CD4-positive, alpha-beta T cell (primary cell): ENCODE results near the gene KRI1. TPM values are rescaled to one million over a fixed set of nuclear protein-coding genes. Genes with fewer than 3 reads are reported as not detected.

Experiments used
- ATAC-seq: fragments of 200-7000 bp; cut with Tn5 transposase; one replicate; pipeline ENCODE4 v1.10.0; 2022; ENCODE audit warnings: mild to moderate bottlenecking; ENCODE audit not compliant: poor library complexity
- CTCF ChIA-PET: fragments of 350-600 bp; sonication (Branson Sonifier 250); formaldehyde crosslinking; loops from one replicate; lab custom pipeline; 2021; ENCODE audit warnings: antibody characterized with exemption, inconsistent platforms; lab: Charles Lee
- POLR2A ChIA-PET: fragments of 350-600 bp; sonication (Branson Sonifier 250); formaldehyde crosslinking; loops from one replicate; lab custom pipeline; 2021; ENCODE audit warnings: antibody characterized with exemption, inconsistent platforms; lab: Charles Lee
- DNase-seq, 14 experiments: peaks; one replicate each; pipeline ENCODE4 v3.0.0-alpha.2; 2013 to 2020; ENCODE audit warnings: mixed read lengths in 2 of 14
- H3K27ac ChIP-seq, 2 donors: one replicate each; pipeline versions ENCODE4 v1.5.1 to v1.7.0; 2013; ENCODE audit warnings: low read length in 2 of 2, low read depth in 1 of 2, mild to moderate bottlenecking in 1 of 2
- H3K27me3 ChIP-seq, 2 experiments: 1 replicate in 1 of 2; 2 replicates in 1 of 2; pipeline versions ENCODE4 v1.6.1 to v1.7.0; 2013; ENCODE audit warnings: low read length in 2 of 2, control low read depth in 1 of 2, mild to moderate bottlenecking in 1 of 2, moderate library complexity in 1 of 2; ENCODE audit not compliant: insufficient read depth in 2 of 2, control insufficient read depth in 1 of 2
- H3K36me3 ChIP-seq: one replicate; pipeline ENCODE4 v1.6.1; 2013; ENCODE audit warnings: low read length, control low read depth; ENCODE audit not compliant: insufficient read depth
- H3K4me1 ChIP-seq: one replicate; pipeline ENCODE4 v1.6.1; 2013; ENCODE audit warnings: low read length, control low read depth; ENCODE audit not compliant: insufficient read depth
- H3K4me3 ChIP-seq: one replicate; pipeline ENCODE4 v1.5.1; 2013; ENCODE audit warnings: mild to moderate bottlenecking, low read length, moderate library complexity
- H3K9me3 ChIP-seq, 2 experiments: 1 replicate in 1 of 2; 2 replicates in 1 of 2; pipeline versions ENCODE4 v1.6.1 to v1.7.0; 2013; ENCODE audit warnings: low read length in 2 of 2, mild to moderate bottlenecking in 2 of 2, control low read depth in 1 of 2, moderate library complexity in 1 of 2; ENCODE audit not compliant: control insufficient read depth in 1 of 2, insufficient read depth in 1 of 2
- H3K27ac Mint-ChIP-seq: one replicate; pipeline ENCODE4 v1.8.0; 2020; ENCODE audit warnings: mixed read lengths
- H3K27me3 Mint-ChIP-seq: one replicate; pipeline ENCODE4 v1.8.0; 2021; ENCODE audit warnings: mixed read lengths
- H3K36me3 Mint-ChIP-seq: one replicate; pipeline ENCODE4 v1.8.0; 2021; ENCODE audit warnings: low read depth, mixed read lengths
- H3K4me1 Mint-ChIP-seq: one replicate; pipeline ENCODE4 v1.8.0; 2021; ENCODE audit warnings: low read depth, mixed read lengths
- H3K4me3 Mint-ChIP-seq: one replicate; pipeline ENCODE4 v1.8.0; 2020; ENCODE audit warnings: mild to moderate bottlenecking, mixed read lengths
- H3K9me3 Mint-ChIP-seq: one replicate; pipeline ENCODE4 v1.8.0; 2020; ENCODE audit warnings: mixed read lengths
- intact Hi-C, 2 experiments: fragments of 100-400 bp; cut with DNase I in 1 of 2; cut with micrococcal nuclease in 1 of 2; formaldehyde crosslinking; loops; one replicate each; pipeline versions ENCODE4 v1.15.1 to v1.9.0; 2023 to 2025; cut with DNase I, micrococcal nuclease
- microRNA-seq: library from miRNA; unstranded; fragments of <30 nt; microRNA quantifications from one replicate; pipeline ENCODE4 v1.2.0, GENCODE V29; 2021; ENCODE audit warnings: borderline microRNAs expressed, borderline replicate concordance
- total RNA-seq, 174 experiments: library from RNA in 2 of 174; stranded (reverse) in 2 of 174; gene quantifications; one replicate each; pipeline ENCODE4 v1.2.3 and lab custom pipeline; 2021 to 2026
- TF ChIP-seq, protein P1 (sequence below): fragments of 200-600 bp; IDR thresholded peaks from one replicate; pipeline ENCODE4 v1.8.0; 2022; ENCODE audit warnings: antibody characterized with exemption, mild to moderate bottlenecking

The KRI1 gene
- total RNA-seq, 2 experiments from 2014 or later: 36.8 to 39.6 TPM

DNA sequence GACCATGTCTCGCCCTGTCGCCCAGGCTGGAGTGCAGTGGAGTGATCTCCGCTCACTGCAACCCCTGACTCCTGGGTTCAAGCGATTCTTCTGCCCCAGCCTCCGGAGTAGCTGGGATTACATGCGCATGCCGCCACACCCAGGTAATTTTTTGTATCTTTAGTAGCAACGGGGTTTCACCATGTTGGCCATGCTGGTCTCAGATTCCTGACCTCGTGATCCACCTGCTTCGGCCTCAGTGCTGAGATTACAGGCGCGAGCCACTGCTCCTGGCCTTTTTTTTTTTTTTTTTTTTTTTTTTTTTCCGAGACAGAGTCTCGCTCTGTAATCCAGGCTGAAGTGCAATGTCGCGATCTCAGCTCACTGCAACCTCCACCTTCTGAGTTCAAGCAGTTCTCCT, 57.8 kb downstream of the KRI1 start:
- H3K9me3 Mint-ChIP-seq: no peaks in the 10 kb centered on the region
- H3K27ac Mint-ChIP-seq: no peak overlapping the region
- TF ChIP-seq, protein P1, sequence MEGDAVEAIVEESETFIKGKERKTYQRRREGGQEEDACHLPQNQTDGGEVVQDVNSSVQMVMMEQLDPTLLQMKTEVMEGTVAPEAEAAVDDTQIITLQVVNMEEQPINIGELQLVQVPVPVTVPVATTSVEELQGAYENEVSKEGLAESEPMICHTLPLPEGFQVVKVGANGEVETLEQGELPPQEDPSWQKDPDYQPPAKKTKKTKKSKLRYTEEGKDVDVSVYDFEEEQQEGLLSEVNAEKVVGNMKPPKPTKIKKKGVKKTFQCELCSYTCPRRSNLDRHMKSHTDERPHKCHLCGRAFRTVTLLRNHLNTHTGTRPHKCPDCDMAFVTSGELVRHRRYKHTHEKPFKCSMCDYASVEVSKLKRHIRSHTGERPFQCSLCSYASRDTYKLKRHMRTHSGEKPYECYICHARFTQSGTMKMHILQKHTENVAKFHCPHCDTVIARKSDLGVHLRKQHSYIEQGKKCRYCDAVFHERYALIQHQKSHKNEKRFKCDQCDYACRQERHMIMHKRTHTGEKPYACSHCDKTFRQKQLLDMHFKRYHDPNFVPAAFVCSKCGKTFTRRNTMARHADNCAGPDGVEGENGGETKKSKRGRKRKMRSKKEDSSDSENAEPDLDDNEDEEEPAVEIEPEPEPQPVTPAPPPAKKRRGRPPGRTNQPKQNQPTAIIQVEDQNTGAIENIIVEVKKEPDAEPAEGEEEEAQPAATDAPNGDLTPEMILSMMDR: no peak
- CTCF ChIA-PET: interaction anchor here (1.0 to 1.1 kb wide), 2 partner anchors 17 to 25 kb away, joined by 3 to 4 read pairs; no protein-coding TSS in a partner anchor
- peaks cover 8% of the 10 kb centered on the region for H3K27me3 Mint-ChIP-seq
- Histone ChIP-seq H3K4me1 (peaks cover 34% of the 10 kb centered on the region), H3K27ac (no peak overlapping the region), H3K9me3 (no peaks in the 10 kb centered on the region), H3K4me3 (no peak overlapping the region), H3K36me3 (no peaks in the 10 kb centered on the region), H3K27me3 (peaks cover 4 to 5% of the 10 kb centered on the region in 2 experiments)
- intact Hi-C loops: loop anchor here (5.0 to 10.0 kb wide), 2 partner anchors 147 to 189 kb away; partner anchors contain the start of gene ILF3 (in 1 of the 2)
- ATAC-seq: no peak
- POLR2A ChIA-PET: no interaction called here
- DNase-seq: no peak
- H3K4me3 Mint-ChIP-seq: no peak overlapping the region
- no peaks in the 10 kb centered on the region for H3K36me3 Mint-ChIP-seq
- peaks cover 12% of the 10 kb centered on the region for H3K4me1 Mint-ChIP-seq

DNA sequence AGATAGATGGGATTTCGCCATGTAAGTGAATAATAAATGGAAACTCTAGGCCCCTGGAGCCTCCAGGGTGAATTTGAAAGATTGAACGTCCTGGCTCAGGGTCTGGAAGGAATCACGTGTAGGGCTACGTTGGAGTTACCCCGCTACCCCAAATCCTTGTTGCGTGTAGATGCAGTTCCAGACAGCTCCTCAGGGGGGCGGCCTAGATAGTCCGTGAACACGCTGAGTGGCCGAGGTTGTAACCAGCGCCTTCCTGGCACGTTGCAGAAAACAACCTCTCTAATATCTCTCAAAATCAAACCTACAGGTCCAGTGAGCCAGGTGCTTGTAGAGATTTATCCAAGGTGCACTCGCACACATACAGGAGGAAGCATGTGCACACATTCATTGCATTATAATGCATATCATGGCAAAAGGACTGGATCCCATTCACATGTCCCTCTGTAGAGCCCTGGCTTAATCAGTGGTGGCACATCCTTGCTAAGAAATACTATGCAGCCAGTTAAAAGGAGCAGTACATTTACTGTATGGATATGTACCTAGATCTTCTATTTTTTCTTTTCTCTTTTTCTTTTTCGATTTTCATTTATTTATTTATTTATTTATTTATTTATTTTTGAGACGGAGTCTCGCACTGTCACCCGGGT, 60.1 kb downstream of the KRI1 start:
- H3K27ac Mint-ChIP-seq: peak overlapping the region; percentile 50
- peaks cover 15% of the 10 kb centered on the region for H3K4me1 Mint-ChIP-seq
- H3K36me3 ChIP-seq: no peaks in the 10 kb centered on the region
- ATAC-seq (peak; percentile 60), DNase-seq (peak; percentile 71 to 89 (median 80))
- no peaks in the 10 kb centered on the region for H3K36me3 Mint-ChIP-seq
- H3K4me3 Mint-ChIP-seq: peak overlapping the region; percentile 91
- H3K9me3 ChIP-seq: no peaks in the 10 kb centered on the region
- H3K27ac ChIP-seq: no peak overlapping the region
- POLR2A ChIA-PET: interaction anchor here (0.7 to 1.1 kb wide), 2 partner anchors 45 to 62 kb away, joined by 4 to 6 read pairs; partner anchors contain the start of gene CDKN2D
- H3K4me3 ChIP-seq: no peak overlapping the region
- no peaks in the 10 kb centered on the region for H3K9me3 Mint-ChIP-seq
- intact Hi-C loops: loop anchor here (1.0 to 10.0 kb wide), 4 partner anchors 67 to 192 kb away; partner anchors contain the start of gene ILF3 (in 1 of the 2)
- CTCF ChIA-PET: interaction anchor here (0.6 to 1.3 kb wide), 12 partner anchors 16 to 139 kb away, joined by 3 to 6 read pairs (median 4); no protein-coding TSS in a partner anchor
- H3K27me3 Mint-ChIP-seq: peaks cover 4% of the 10 kb centered on the region
- H3K27me3 ChIP-seq: no peaks in the 10 kb centered on the region
- TF ChIP-seq, protein P1: peak; percentile 78
- H3K4me1 ChIP-seq: peaks cover 51% of the 10 kb centered on the region

Small RNAs within 50 kb of the gene (microRNA-seq; reads per million reads assigned to microRNA genes)
- gene MIR1238: not detected

Other genes starting within 250 kb of the KRI1 start
- 1 to 10 TPM; 1.2 to 1.9 TPM for gene FDX2, start 250.0 kb downstream of the KRI1 start, total RNA-seq
- 10 to 100 TPM; 20.5 to 21.3 TPM for gene RAVER1, start 232.5 kb downstream of the KRI1 start, total RNA-seq
- gene ICAM3, start 226.4 kb downstream of the KRI1 start, total RNA-seq: 100 to 1,000 TPM; 164 to 173 TPM
- 100 to 1,000 TPM; 229 to 253 TPM for gene TYK2, start 185.4 kb downstream of the KRI1 start, total RNA-seq
- 100 to 1,000 TPM; 162 to 164 TPM for gene CDC37, start 162.5 kb downstream of the KRI1 start, total RNA-seq
- 1 to 10 TPM; 1.5 to 2.1 TPM for gene PDE4A, start 145.5 kb downstream of the KRI1 start, total RNA-seq
- gene KEAP1, start 62.7 kb downstream of the KRI1 start, total RNA-seq: 10 to 100 TPM; 10.5 to 11.6 TPM
- under 1 TPM; 0.55 to 0.92 TPM for gene S1PR5, start 48.6 kb downstream of the KRI1 start, total RNA-seq
- 10 to 100 TPM; 81.1 to 84.6 TPM for gene ATG4D, start 22.1 kb downstream of the KRI1 start, total RNA-seq
- 10 to 100 TPM; 83.3 to 84.0 TPM for gene CDKN2D, start 3.0 kb upstream of the KRI1 start, total RNA-seq
- gene AP1M2, start 21.3 kb upstream of the KRI1 start, total RNA-seq: under 1 TPM in 1 of 2 experiments, not detected in 1; 0.77 TPM
- 100 to 1,000 TPM; 151 to 168 TPM for gene SLC44A2, start 59.5 kb upstream of the KRI1 start, total RNA-seq
- 100 to 1,000 TPM; 464 to 491 TPM for gene ILF3, start 88.3 kb upstream of the KRI1 start, total RNA-seq
- gene QTRT1, start 135.4 kb upstream of the KRI1 start, total RNA-seq: 10 to 100 TPM; 48.6 to 53.3 TPM
- 100 to 1,000 TPM; 279 to 286 TPM for gene DNM2, start 152.1 kb upstream of the KRI1 start, total RNA-seq